ENCODE results near the gene CNTNAP2. TPM values are rescaled to one million over a fixed set of nuclear protein-coding genes. Genes with fewer than 3 reads are reported as not detected.

CNTNAP2 gene
- total RNA-seq, 1 experiment from 2014 or later, result 64.5 TPM

GRCh38 chr7:146878901-146879300 is 762.3 kb downstream of the CNTNAP2 start:
- Histone ChIP-seq H3K27ac (ENCODE audit: insufficient read length, low read depth, low read length) (no peak overlapping the region), H2AFZ (ENCODE audit: low read length) (no peak overlapping the region), H2BK20ac (ENCODE audit: low read depth, low read length, poor library complexity, severe bottlenecking) (no peak overlapping the region), H2BK120ac (ENCODE audit: low read depth, low read length, poor library complexity, severe bottlenecking) (no peak overlapping the region), H3K14ac (ENCODE audit: insufficient read depth, low read length) (no peak overlapping the region), H3K9me3 (ENCODE audit: control insufficient read depth, low read depth, low read length) (no peaks in the 10 kb centered on the region), H3K23ac (ENCODE audit: insufficient read length, low read depth, low read length) (no peak overlapping the region), H4K8ac (replicated peaks; ENCODE audit: insufficient read length, low read depth, low read length) (no peak overlapping the region), H4K91ac (ENCODE audit: insufficient read length, low read depth, low read length) (no peak overlapping the region), H3K23me2 (ENCODE audit: insufficient read length, low read depth, low read length, poor library complexity, severe bottlenecking) (no peaks in the 10 kb centered on the region), H3K27me3 (ENCODE audit: insufficient read depth, low read length) (no peaks in the 10 kb centered on the region), H3K4ac (ENCODE audit: low read depth, low read length) (no peak overlapping the region), H3K79me1 (ENCODE audit: insufficient read depth, low read depth, low read length, poor library complexity, severe bottlenecking) (no peaks in the 10 kb centered on the region), H2BK5ac (ENCODE audit: insufficient read length, low read length) (no peak overlapping the region), H3K4me1 (ENCODE audit: insufficient read depth, low read length) (peaks cover 3% of the 10 kb centered on the region; the same call in 1 of the 2 replicates), H3K18ac (ENCODE audit: insufficient read length, low read depth, low read length) (no peak overlapping the region), H3T11ph (ENCODE audit: low read length) (no peak overlapping the region), H3K9ac (ENCODE audit: extremely low read depth, insufficient read length, low read length) (no peak overlapping the region), H3K4me2 (ENCODE audit: insufficient read depth, insufficient read length, low read length) (no peak overlapping the region), H2AK5ac (ENCODE audit: insufficient read length, low read length) (no peak overlapping the region), H4K20me1 (ENCODE audit: control insufficient read depth, insufficient read depth, insufficient read length) (no peaks in the 10 kb centered on the region), H2BK12ac (ENCODE audit: insufficient read length, low read depth, low read length) (no peak overlapping the region), H3K56ac (ENCODE audit: insufficient read length, low read depth, low read length) (no peak overlapping the region), H2BK15ac (ENCODE audit: low read depth, low read length) (no peak overlapping the region), H3K79me2 (ENCODE audit: insufficient read depth, low read length) (no peaks in the 10 kb centered on the region), H4K5ac (ENCODE audit: insufficient read length, low read depth, low read length) (no peak overlapping the region)
- no CpG with 5 or more reads among the region's 1 CpG for WGBS (ENCODE audit: extremely low coverage, insufficient read length, low lambda C conversion rate)
- Mint-ChIP-seq H3K9me3 (peaks cover 0 to 3% of the 10 kb centered on the region in 2 experiments; a peak in 2 of 5 replicates), H3K27ac (no peak overlapping the region; a peak in 2 of 7 replicates), H3K4me3 (no peak overlapping the region), H3K4me1 (peaks cover 20 to 21% of the 10 kb centered on the region in 2 experiments), H3K27me3 (ENCODE audit: low read depth) (no peaks in the 10 kb centered on the region), H3K36me3 (ENCODE audit: insufficient read depth in 1 of 3, low read depth in 3 of 3) (0 out of 7 replicates have a peak, but pooled peaks cover 0 to 4% (median 0%) of the 10 kb centered on the region in 3 experiments)
- DNase-seq, result no peak
- TF ChIP-seq CTCF (conservative IDR thresholded peaks at IDR 0.05), result no peak
